Measurements from ENCODE around the gene SP100.
A peak's percentile ranks its signal among the peaks of the same experiment; 100 is the strongest.

Gene SP100

GRCh38 chr2:230552181-230552580, 136.2 kb downstream of the SP100 start:
- no peak for DNase-seq (ENCODE audit: low read depth)

- no peak for DNase-seq (ENCODE audit: low read depth)
Observed at GRCh38 chr2:230557065-230557464, 141.1 kb downstream of the SP100 start.

GRCh38 chr2:230564805-230565779, 149.1 kb downstream of the SP100 start:
- DNase-seq (ENCODE audit: low read depth) = no peak

- no peak for DNase-seq (ENCODE audit: low read depth)
Observed at GRCh38 chr2:230569298-230569697, 153.3 kb downstream of the SP100 start.

- no peak for DNase-seq (ENCODE audit: low read depth)
Observed at GRCh38 chr2:230570987-230571386, 155.0 kb downstream of the SP100 start.

- DNase-seq (ENCODE audit: low read depth) = peak; percentile 38
Observed at GRCh38 chr2:230575642-230576324, 159.8 kb downstream of the SP100 start.

- DNase-seq (ENCODE audit: low read depth) = no peak
Observed at GRCh38 chr2:230577114-230577513, 161.1 kb downstream of the SP100 start.

- DNase-seq (ENCODE audit: low read depth) = no peak
Observed at GRCh38 chr2:230578106-230578505, 162.1 kb downstream of the SP100 start.

- DNase-seq (ENCODE audit: low read depth) = no peak
Observed at GRCh38 chr2:230582851-230583283, 166.9 kb downstream of the SP100 start.

- no peak for DNase-seq (ENCODE audit: low read depth)
Observed at GRCh38 chr2:230583581-230583980, 167.6 kb downstream of the SP100 start.

- DNase-seq (ENCODE audit: low read depth) = no peak
Observed at GRCh38 chr2:230586328-230586982, 170.5 kb downstream of the SP100 start.

- DNase-seq (ENCODE audit: low read depth) = no peak
Observed at GRCh38 chr2:230589025-230589424, 173.0 kb downstream of the SP100 start.

GRCh38 chr2:230589497-230590015, 173.6 kb downstream of the SP100 start:
- DNase-seq (ENCODE audit: low read depth) = no peak

GRCh38 chr2:230590333-230590732, 174.3 kb downstream of the SP100 start:
- no peak for DNase-seq (ENCODE audit: low read depth)

GRCh38 chr2:230591850-230592249, 175.8 kb downstream of the SP100 start:
- no peak for DNase-seq (ENCODE audit: low read depth)

- no peak for DNase-seq (ENCODE audit: low read depth)
Observed at GRCh38 chr2:230592775-230593174, 176.8 kb downstream of the SP100 start.

All from activated T-helper 1 cell treated with Interleukin-2 at 50 U/mL for 16 hours (primary cell).